Dendritic cell treated with granulocyte-macrophage colony-stimulating factor and Interleukin-4, amounts not matched to agents 40 ng/mL and 50 ng/mL, for 4 days (primary cell): Measurements from ENCODE around the gene OR10AG1.

Source experiments
- H3K27ac Mint-ChIP-seq: one replicate; pipeline ENCODE4 v1.8.0; 2022; ENCODE audit warnings: mild to moderate bottlenecking, mixed read lengths
- H3K27me3 Mint-ChIP-seq: one replicate; pipeline ENCODE4 v1.8.0; 2022; ENCODE audit warnings: mild to moderate bottlenecking, mixed read lengths
- H3K36me3 Mint-ChIP-seq: one replicate; pipeline ENCODE4 v1.8.0; 2022; ENCODE audit warnings: low read depth, mixed read lengths
- H3K4me1 Mint-ChIP-seq: one replicate; pipeline ENCODE4 v1.8.0; 2022; ENCODE audit warnings: low read depth, mixed read lengths
- H3K4me3 Mint-ChIP-seq: one replicate; pipeline ENCODE4 v1.8.0; 2022; ENCODE audit warnings: mild to moderate bottlenecking, moderate library complexity, mixed read lengths
- H3K9me3 Mint-ChIP-seq: one replicate; pipeline ENCODE4 v1.8.0; 2022; ENCODE audit warnings: mixed read lengths
- intact Hi-C: fragments of 100-400 bp; cut with micrococcal nuclease; formaldehyde crosslinking; loops from one replicate; pipeline ENCODE4 v1.15.0; 2022

The OR10AG1 gene, protein sequence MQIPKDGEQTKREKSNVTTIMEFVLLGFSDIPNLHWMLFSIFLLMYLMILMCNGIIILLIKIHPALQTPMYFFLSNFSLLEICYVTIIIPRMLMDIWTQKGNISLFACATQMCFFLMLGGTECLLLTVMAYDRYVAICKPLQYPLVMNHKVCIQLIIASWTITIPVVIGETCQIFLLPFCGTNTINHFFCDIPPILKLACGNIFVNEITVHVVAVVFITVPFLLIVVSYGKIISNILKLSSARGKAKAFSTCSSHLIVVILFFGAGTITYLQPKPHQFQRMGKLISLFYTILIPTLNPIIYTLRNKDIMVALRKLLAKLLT

GRCh38 chr11:55969845-55970244 lies at the start of gene OR10AG1:
OR10AG1 (minus strand) TSS chr11:55969945; CDS start chr11:55969907, 38 bp downstream.
- intact Hi-C loops: no loop called here
- Mint-ChIP-seq H3K4me3 (no peak within 1 kb of the TSS), H3K9me3 (peaks cover 5% of the 10 kb centered on the region), H3K27me3 (no peaks in the 10 kb centered on the region), H3K36me3 (no peaks in the 10 kb centered on the region), H3K27ac (no peak within 1 kb of the TSS), H3K4me1 (no peaks in the 10 kb centered on the region)

DNA sequence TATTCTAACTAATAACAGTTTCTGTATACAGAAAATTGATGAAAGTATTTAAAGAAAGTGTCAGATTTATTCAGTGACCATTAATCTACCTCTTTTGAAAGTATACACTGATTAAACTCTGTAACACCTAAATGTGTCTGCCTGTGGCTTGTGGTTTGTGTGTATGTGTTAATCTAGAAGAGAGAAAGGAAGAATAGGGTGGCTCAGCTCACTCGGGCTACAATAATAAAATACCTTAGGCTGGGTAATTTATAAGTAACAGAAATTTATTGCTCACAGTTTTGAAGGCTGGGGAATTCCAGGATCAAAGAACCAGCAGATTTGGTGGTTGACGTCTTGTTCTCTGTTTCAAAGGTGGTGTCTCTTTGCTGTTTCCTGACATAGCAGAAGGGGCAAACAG lies 44.1 kb upstream of the OR10AG1 start:
- Mint-ChIP-seq H3K4me1 (no peaks in the 10 kb centered on the region), H3K36me3 (no peaks in the 10 kb centered on the region), H3K9me3 (peaks cover 34% of the 10 kb centered on the region), H3K27ac (no peak overlapping the region), H3K27me3 (no peaks in the 10 kb centered on the region), H3K4me3 (no peak overlapping the region)
- intact Hi-C loops: no loop called here

- intact Hi-C loops: no loop called here
- Mint-ChIP-seq H3K36me3 (no peaks in the 10 kb centered on the region), H3K27ac (no peak overlapping the region), H3K4me3 (no peak overlapping the region), H3K4me1 (no peaks in the 10 kb centered on the region), H3K9me3 (peaks cover 45% of the 10 kb centered on the region), H3K27me3 (no peaks in the 10 kb centered on the region)
Measured at GRCh38 chr11:56010716-56011115, 41.0 kb upstream of the OR10AG1 start.

GRCh38 chr11:55994525-55994924 lies 24.8 kb upstream of the OR10AG1 start, which contains the start of gene OR5F1:
OR5F1 (minus strand) TSS chr11:55994625; CDS start chr11:55994625, 0 bp downstream.
- Mint-ChIP-seq H3K9me3 (peaks cover 9% of the 10 kb centered on the region), H3K4me1 (no peaks in the 10 kb centered on the region), H3K36me3 (no peaks in the 10 kb centered on the region), H3K4me3 (no peak within 1 kb of the TSS), H3K27ac (no peak within 1 kb of the TSS), H3K27me3 (no peaks in the 10 kb centered on the region)
- intact Hi-C loops: no loop called here

DNA sequence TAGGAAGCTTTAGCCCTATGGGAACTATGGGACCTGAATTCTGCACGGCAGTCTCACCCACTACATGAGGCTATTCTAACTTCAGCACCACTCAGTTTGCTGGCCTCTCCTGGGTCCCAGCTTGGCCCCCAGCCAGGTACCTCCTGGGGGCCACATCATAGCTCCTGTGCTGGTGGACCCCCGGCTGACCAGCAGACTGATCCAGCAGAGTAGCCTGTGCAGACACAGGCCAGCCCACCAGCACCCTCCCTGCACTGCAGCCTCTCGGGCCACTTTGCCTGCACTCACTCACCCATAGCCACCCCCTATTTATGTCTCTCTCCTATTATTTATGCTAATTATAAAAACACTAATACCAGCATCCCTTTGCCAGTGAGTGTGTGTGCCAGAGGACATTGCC lies 1.2 kb upstream of the OR10AG1 start:
- intact Hi-C loops: no loop called here
- H3K36me3 Mint-ChIP-seq: no peaks in the 10 kb centered on the region
- peaks cover 5% of the 10 kb centered on the region for H3K9me3 Mint-ChIP-seq
- H3K27me3 Mint-ChIP-seq: no peaks in the 10 kb centered on the region
- H3K4me3 Mint-ChIP-seq: no peak overlapping the region
- no peak overlapping the region for H3K27ac Mint-ChIP-seq
- H3K4me1 Mint-ChIP-seq: no peaks in the 10 kb centered on the region

GRCh38 chr11:55967914-55968313 lies 1.8 kb downstream of the OR10AG1 start:
- Mint-ChIP-seq H3K36me3 (no peaks in the 10 kb centered on the region), H3K27me3 (no peaks in the 10 kb centered on the region), H3K4me3 (no peak overlapping the region), H3K9me3 (peaks cover 5% of the 10 kb centered on the region), H3K4me1 (no peaks in the 10 kb centered on the region), H3K27ac (no peak overlapping the region)
- intact Hi-C loops: no loop called here

- Mint-ChIP-seq H3K27ac (no peak overlapping the region), H3K4me3 (no peak overlapping the region), H3K36me3 (no peaks in the 10 kb centered on the region), H3K9me3 (no peaks in the 10 kb centered on the region), H3K4me1 (no peaks in the 10 kb centered on the region), H3K27me3 (no peaks in the 10 kb centered on the region)
- intact Hi-C loops: no loop called here
Measured at GRCh38 chr11:55966391-55966790, 3.4 kb downstream of the OR10AG1 start.

GRCh38 chr11:55956521-55956920 lies 13.2 kb downstream of the OR10AG1 start:
- no peaks in the 10 kb centered on the region for H3K4me1 Mint-ChIP-seq
- no peak overlapping the region for H3K27ac Mint-ChIP-seq
- intact Hi-C loops: no loop called here
- H3K9me3 Mint-ChIP-seq: no peaks in the 10 kb centered on the region
- no peaks in the 10 kb centered on the region for H3K27me3 Mint-ChIP-seq
- H3K36me3 Mint-ChIP-seq: no peaks in the 10 kb centered on the region
- H3K4me3 Mint-ChIP-seq: no peak overlapping the region

GRCh38 chr11:55949330-55949729 lies 20.4 kb downstream of the OR10AG1 start:
- intact Hi-C loops: loop anchor here (10.0 kb wide), 1 partner anchor 835 kb away; no protein-coding TSS in a partner anchor
- no peaks in the 10 kb centered on the region for H3K4me1 Mint-ChIP-seq
- H3K27me3 Mint-ChIP-seq: no peaks in the 10 kb centered on the region
- no peak overlapping the region for H3K27ac Mint-ChIP-seq
- H3K4me3 Mint-ChIP-seq: no peak overlapping the region
- no peaks in the 10 kb centered on the region for H3K36me3 Mint-ChIP-seq
- H3K9me3 Mint-ChIP-seq: no peaks in the 10 kb centered on the region

- no peaks in the 10 kb centered on the region for H3K9me3 Mint-ChIP-seq
- H3K27me3 Mint-ChIP-seq: no peaks in the 10 kb centered on the region
- H3K4me3 Mint-ChIP-seq: no peak overlapping the region
- H3K4me1 Mint-ChIP-seq: no peaks in the 10 kb centered on the region
- no peak overlapping the region for H3K27ac Mint-ChIP-seq
- intact Hi-C loops: loop anchor here (10.0 kb wide), 1 partner anchor 842 kb away; no protein-coding TSS in a partner anchor
- H3K36me3 Mint-ChIP-seq: no peaks in the 10 kb centered on the region
Measured at GRCh38 chr11:55942785-55943392, 26.9 kb downstream of the OR10AG1 start.

GRCh38 chr11:55936300-55936699 lies 33.4 kb downstream of the OR10AG1 start, which contains the start of gene OR5I1:
OR5I1 (minus strand) TSS chr11:55936400; CDS start chr11:55936400, 0 bp downstream.
- no peaks in the 10 kb centered on the region for H3K9me3 Mint-ChIP-seq
- no peak within 1 kb of the TSS for H3K4me3 Mint-ChIP-seq
- no peaks in the 10 kb centered on the region for H3K4me1 Mint-ChIP-seq
- no peaks in the 10 kb centered on the region for H3K27me3 Mint-ChIP-seq
- H3K27ac Mint-ChIP-seq: no peak within 1 kb of the TSS
- intact Hi-C loops: no loop called here
- no peaks in the 10 kb centered on the region for H3K36me3 Mint-ChIP-seq

- Mint-ChIP-seq H3K27ac (no peak overlapping the region), H3K36me3 (no peaks in the 10 kb centered on the region), H3K9me3 (peaks cover 17% of the 10 kb centered on the region), H3K4me1 (no peaks in the 10 kb centered on the region), H3K4me3 (no peak overlapping the region), H3K27me3 (no peaks in the 10 kb centered on the region)
- intact Hi-C loops: no loop called here
Measured at GRCh38 chr11:55920537-55920936, 49.2 kb downstream of the OR10AG1 start.
